AG20443 (cell line): ENCODE measurements around the gene CHID1.
A peak's percentile ranks its signal among the peaks of the same experiment; 100 is the strongest.

Experiments used
- DNase-seq: peaks from one replicate; pipeline ENCODE4 v3.0.0; 2012; ENCODE audit warnings: low spot score, mixed read lengths

The CHID1 gene

GRCh38 chr11:933142-933851, 22.7 kb upstream of the CHID1 start:
- DNase-seq: no peak

- no peak for DNase-seq
These were observed 21.8 kb upstream of the CHID1 start for GRCh38 chr11:932435-932834.

- DNase-seq: peak; percentile 48
These were observed 20.8 kb upstream of the CHID1 start for GRCh38 chr11:931385-931784.

GRCh38 chr11:929405-929804, 18.8 kb upstream of the CHID1 start:
- no peak for DNase-seq

- no peak for DNase-seq
These were observed 18.2 kb upstream of the CHID1 start for GRCh38 chr11:928786-929185.

- DNase-seq: no peak
These were observed 17.3 kb upstream of the CHID1 start for GRCh38 chr11:927871-928270.

- peak; percentile 83 for DNase-seq
These were observed 15.8 kb upstream of the CHID1 start for GRCh38 chr11:926341-926916.

GRCh38 chr11:925496-926301, 15.1 kb upstream of the CHID1 start, which contains the start of gene AP2A2:
TSS of gene AP2A2 (plus strand) at chr11:925870. CDS start at chr11:926022, 152 bp downstream.
- DNase-seq: peak; percentile 99

GRCh38 chr11:925158-925495, 14.5 kb upstream of the CHID1 start:
- no peak for DNase-seq

GRCh38 chr11:924406-925157, 14.0 kb upstream of the CHID1 start:
- no peak for DNase-seq

GRCh38 chr11:923691-924405, 13.2 kb upstream of the CHID1 start:
- DNase-seq: peak; percentile 78

GRCh38 chr11:921921-922678, 11.5 kb upstream of the CHID1 start:
- DNase-seq: no peak

- DNase-seq: no peak
These were observed 6.8 kb upstream of the CHID1 start for GRCh38 chr11:917426-917825.

GRCh38 chr11:914747-915501, 4.3 kb upstream of the CHID1 start:
- no peak for DNase-seq

- DNase-seq: no peak
These were observed 3.6 kb upstream of the CHID1 start for GRCh38 chr11:914204-914603.

GRCh38 chr11:913043-913442, 2.4 kb upstream of the CHID1 start:
- DNase-seq: no peak

- DNase-seq: no peak
These were observed 1.7 kb upstream of the CHID1 start for GRCh38 chr11:912266-912665.

- DNase-seq: no peak
These were observed 1.2 kb upstream of the CHID1 start for GRCh38 chr11:911890-912219.

- peak; percentile 75 for DNase-seq
These were observed 650 bp upstream of the CHID1 start for GRCh38 chr11:911031-911889.
